ENCODE data around the gene IFT88.

GRCh38 chr13:20686167-20686566 is 119.2 kb downstream of the IFT88 start:
- TF ChIP-seq ISL1 (CRISPR knock-in tag; IDR thresholded peaks at IDR 0.05) = no peak
- no peak for TF ChIP-seq PPARA (CRISPR knock-in tag; IDR thresholded peaks at IDR 0.05; ENCODE audit: borderline replicate concordance)
- TF ChIP-seq CREB5 (CRISPR knock-in tag; IDR thresholded peaks at IDR 0.05; ENCODE audit: low read depth) = no peak
- no peak for TF ChIP-seq OSR1 (CRISPR knock-in tag; IDR thresholded peaks at IDR 0.05)
- no peak for TF ChIP-seq TSHZ2 (CRISPR knock-in tag; IDR thresholded peaks at IDR 0.05)
